ENCODE results near the gene TBXAS1.

DNA sequence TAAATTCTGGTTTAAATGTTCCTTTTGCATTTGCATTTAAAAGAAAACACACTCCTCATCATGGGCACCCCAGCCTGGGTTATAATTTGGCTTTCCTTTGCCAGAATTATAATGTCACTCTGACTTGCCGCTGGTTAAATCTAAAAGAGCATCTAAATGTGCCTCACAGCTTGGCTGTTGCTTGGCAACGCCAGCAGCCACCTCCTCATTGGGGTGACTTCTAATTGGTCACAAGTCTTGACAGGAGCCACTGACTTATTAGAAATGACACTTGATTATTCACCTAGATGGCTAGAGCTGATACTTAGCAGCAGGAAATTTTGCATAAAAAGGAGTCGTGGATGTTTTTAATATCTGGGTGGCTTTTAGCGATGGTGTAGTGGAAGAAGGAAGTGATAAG, 114.3 kb downstream of the TBXAS1 start:
- TF ChIP-seq, protein P1, sequence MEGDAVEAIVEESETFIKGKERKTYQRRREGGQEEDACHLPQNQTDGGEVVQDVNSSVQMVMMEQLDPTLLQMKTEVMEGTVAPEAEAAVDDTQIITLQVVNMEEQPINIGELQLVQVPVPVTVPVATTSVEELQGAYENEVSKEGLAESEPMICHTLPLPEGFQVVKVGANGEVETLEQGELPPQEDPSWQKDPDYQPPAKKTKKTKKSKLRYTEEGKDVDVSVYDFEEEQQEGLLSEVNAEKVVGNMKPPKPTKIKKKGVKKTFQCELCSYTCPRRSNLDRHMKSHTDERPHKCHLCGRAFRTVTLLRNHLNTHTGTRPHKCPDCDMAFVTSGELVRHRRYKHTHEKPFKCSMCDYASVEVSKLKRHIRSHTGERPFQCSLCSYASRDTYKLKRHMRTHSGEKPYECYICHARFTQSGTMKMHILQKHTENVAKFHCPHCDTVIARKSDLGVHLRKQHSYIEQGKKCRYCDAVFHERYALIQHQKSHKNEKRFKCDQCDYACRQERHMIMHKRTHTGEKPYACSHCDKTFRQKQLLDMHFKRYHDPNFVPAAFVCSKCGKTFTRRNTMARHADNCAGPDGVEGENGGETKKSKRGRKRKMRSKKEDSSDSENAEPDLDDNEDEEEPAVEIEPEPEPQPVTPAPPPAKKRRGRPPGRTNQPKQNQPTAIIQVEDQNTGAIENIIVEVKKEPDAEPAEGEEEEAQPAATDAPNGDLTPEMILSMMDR (IDR thresholded peaks at IDR 0.05; ENCODE audit: low read depth, low read length, poor library complexity, severe bottlenecking), result no peak
- TF ChIP-seq EZH2phosphoT487 (IDR thresholded peaks at IDR 0.05; ENCODE audit: borderline replicate concordance, low read length), result no peak

Data from DOHH2 (cell line).